Chondrocyte (in vitro differentiated cells): ENCODE results near the gene SDS. TPM values are rescaled to one million over a fixed set of nuclear protein-coding genes. Genes with fewer than 3 reads are reported as not detected.
A peak's percentile ranks its signal among the peaks of the same experiment; 100 is the strongest.

Experiments used
- DNase-seq: peaks from one replicate; pipeline ENCODE4 v3.0.0; 2021; ENCODE audit warnings: mixed read lengths, low spot score
- H3K27ac Mint-ChIP-seq: one replicate; pipeline ENCODE4 v1.8.0; 2021; ENCODE audit warnings: mild to moderate bottlenecking, moderate library complexity, mixed read lengths; ENCODE audit not compliant: unreplicated experiment
- H3K27me3 Mint-ChIP-seq: 2 replicates; pipeline ENCODE4 v1.8.0; 2021; ENCODE audit warnings: low read depth, mixed read lengths
- H3K36me3 Mint-ChIP-seq: 2 replicates; pipeline ENCODE4 v1.8.0; 2021; ENCODE audit warnings: low read depth, mixed read lengths
- H3K4me1 Mint-ChIP-seq: 2 replicates; pipeline ENCODE4 v1.8.0; 2021; ENCODE audit warnings: low read depth, mild to moderate bottlenecking, mixed read lengths
- H3K4me3 Mint-ChIP-seq: one replicate; pipeline ENCODE4 v1.8.0; 2021; ENCODE audit warnings: mild to moderate bottlenecking, moderate library complexity, mixed read lengths; ENCODE audit not compliant: unreplicated experiment
- H3K9me3 Mint-ChIP-seq: 2 replicates; pipeline ENCODE4 v1.8.0; 2021; ENCODE audit warnings: low read depth, mixed read lengths
- total RNA-seq: library from RNA; stranded (reverse); gene quantifications from 3 replicates; pipeline ENCODE4 v1.2.1, GENCODE V29; 2021
- TF ChIP-seq, protein P1 (sequence below): fragments of 200-600 bp; sonication (generic); IDR thresholded peaks from 2 replicates; pipeline ENCODE4 v1.5.0; 2021; ENCODE audit warnings: antibody characterized with exemption, mild to moderate bottlenecking, moderate library complexity

SDS gene
- total RNA-seq, 1 donor from 2014 or later: not detected

DNA sequence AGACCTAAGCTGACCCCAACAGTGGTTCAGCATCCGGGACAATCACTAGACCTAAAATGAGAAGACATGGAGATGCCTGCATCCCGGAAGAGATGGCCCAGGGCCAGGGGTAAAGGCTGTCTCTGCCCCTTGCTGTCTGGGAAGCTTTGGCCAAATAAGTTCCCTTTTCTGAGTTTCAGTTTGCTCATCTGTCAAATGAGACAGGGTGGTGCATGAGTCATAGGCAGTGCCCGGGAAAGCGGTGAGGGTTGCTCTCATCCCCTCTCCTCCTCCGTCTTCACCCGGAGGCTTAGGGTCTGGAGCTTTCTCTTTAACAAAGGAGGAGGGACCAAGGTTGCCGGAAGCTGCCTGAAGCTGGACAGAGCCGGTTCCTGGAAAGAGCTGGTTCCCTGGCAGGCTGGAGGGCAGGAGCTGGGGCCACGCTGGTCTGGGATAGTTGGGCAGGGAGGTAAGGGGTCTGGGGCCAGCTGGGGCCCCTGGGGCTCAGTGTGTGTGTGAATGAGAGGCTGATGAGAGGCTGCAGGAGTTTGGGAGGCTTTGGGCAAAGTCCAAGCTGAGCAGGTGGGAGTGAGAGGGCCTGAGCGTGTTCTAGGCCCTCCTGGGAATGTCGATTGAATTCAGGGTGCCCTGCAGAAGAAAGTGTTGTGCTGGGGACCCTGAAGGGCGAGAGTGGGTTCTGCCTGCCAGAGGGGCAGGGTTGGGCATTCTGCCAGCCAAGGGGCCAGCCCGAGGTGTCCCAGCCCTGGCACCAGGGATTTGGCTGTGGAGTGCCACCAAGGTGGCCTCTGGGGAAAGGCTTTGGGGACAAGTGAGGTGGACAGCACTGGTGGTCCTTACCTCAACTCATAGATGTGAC lies 18.6 kb upstream of the SDS start, which contains the start of gene SDSL:
Gene SDSL, plus strand, starts transcription at position 351 of the 856 bp plus-strand sequence. CDS start 5,603 bp downstream, outside the sequence.
- H3K4me1 Mint-ChIP-seq: peaks cover 20% of the 10 kb centered on the region
- H3K9me3 Mint-ChIP-seq: no peaks in the 10 kb centered on the region
- H3K27me3 Mint-ChIP-seq: peaks cover 3% of the 10 kb centered on the region
- H3K4me3 Mint-ChIP-seq: peak within 1 kb of the TSS; percentile 98
- peak within 1 kb of the TSS; percentile 99 for H3K27ac Mint-ChIP-seq
- DNase-seq: peak; percentile 78
- TF ChIP-seq, protein P1, sequence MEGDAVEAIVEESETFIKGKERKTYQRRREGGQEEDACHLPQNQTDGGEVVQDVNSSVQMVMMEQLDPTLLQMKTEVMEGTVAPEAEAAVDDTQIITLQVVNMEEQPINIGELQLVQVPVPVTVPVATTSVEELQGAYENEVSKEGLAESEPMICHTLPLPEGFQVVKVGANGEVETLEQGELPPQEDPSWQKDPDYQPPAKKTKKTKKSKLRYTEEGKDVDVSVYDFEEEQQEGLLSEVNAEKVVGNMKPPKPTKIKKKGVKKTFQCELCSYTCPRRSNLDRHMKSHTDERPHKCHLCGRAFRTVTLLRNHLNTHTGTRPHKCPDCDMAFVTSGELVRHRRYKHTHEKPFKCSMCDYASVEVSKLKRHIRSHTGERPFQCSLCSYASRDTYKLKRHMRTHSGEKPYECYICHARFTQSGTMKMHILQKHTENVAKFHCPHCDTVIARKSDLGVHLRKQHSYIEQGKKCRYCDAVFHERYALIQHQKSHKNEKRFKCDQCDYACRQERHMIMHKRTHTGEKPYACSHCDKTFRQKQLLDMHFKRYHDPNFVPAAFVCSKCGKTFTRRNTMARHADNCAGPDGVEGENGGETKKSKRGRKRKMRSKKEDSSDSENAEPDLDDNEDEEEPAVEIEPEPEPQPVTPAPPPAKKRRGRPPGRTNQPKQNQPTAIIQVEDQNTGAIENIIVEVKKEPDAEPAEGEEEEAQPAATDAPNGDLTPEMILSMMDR: no peak
- peaks cover 2% of the 10 kb centered on the region for H3K36me3 Mint-ChIP-seq

DNA sequence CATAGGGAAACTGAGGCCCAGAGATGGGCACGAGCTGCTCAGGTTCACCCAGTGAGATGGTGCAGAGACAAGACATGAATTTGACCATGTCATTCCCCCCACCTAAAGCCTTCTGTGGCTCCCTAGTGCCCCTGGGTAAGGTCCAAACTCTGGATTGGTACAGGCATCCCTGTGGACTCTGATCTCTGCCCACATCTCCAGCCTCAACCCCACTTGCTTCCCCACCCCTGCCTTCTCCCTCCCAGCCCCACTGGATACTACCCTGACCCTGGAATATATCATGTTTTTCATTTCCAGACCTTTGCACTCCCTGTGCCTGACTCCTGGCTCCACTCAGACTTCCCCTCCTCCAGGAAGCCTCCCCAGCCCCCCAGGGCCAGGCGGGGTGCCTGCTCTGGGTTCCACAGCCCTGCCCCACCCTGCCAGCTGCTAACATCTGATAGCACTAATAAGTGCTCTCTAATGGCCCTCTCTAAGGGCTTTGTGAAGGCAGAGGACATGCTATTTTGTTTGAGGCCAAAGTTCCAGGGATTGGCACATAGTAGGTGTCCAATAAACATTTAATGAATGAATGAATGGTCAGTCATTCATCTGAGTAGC lies 17.4 kb upstream of the SDS start:
- TF ChIP-seq, protein P1: no peak
- no peak overlapping the region for H3K27ac Mint-ChIP-seq
- DNase-seq: no peak
- peaks cover 3% of the 10 kb centered on the region for H3K27me3 Mint-ChIP-seq
- peaks cover 2% of the 10 kb centered on the region for H3K36me3 Mint-ChIP-seq
- H3K9me3 Mint-ChIP-seq: no peaks in the 10 kb centered on the region
- H3K4me1 Mint-ChIP-seq: peaks cover 20% of the 10 kb centered on the region
- H3K4me3 Mint-ChIP-seq: no peak overlapping the region

DNA sequence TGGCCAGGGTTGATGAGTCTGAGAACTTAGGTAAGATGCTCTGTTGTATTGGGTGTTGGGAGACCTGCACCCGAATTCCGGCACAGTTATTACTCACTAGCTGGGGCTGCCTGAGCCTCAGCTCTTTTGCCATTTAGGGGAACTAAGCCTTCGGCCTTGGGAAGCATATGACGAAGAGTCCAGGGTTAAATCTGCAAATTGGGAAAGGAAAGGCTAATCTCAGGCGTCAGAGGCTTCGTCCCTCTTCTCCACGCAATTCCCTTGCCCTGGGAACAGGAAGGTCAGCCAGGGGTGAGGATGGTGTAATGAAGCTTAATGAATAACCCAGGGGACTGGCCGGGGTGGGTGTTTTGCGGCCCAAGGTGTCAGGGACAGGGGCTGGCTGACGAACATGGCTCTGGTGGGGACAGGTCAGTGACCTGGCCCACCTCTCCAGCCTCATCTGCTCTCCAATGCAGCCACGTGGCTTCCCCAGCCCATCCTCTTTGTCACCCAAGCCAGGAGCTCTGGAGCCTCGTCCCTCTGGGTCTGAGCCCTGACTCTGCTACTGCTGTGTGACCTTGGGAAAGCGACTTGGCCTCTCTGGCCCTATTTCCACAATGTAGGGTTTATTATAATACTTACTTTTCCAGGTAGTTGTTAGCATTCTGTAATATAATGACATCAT lies 14.7 kb upstream of the SDS start:
- peaks cover 2% of the 10 kb centered on the region for H3K36me3 Mint-ChIP-seq
- H3K9me3 Mint-ChIP-seq: no peaks in the 10 kb centered on the region
- peaks cover 1% of the 10 kb centered on the region for H3K27me3 Mint-ChIP-seq
- TF ChIP-seq, protein P1: no peak
- H3K4me3 Mint-ChIP-seq: no peak overlapping the region
- no peak overlapping the region for H3K27ac Mint-ChIP-seq
- DNase-seq: peak; percentile 72
- peaks cover 18% of the 10 kb centered on the region for H3K4me1 Mint-ChIP-seq

DNA sequence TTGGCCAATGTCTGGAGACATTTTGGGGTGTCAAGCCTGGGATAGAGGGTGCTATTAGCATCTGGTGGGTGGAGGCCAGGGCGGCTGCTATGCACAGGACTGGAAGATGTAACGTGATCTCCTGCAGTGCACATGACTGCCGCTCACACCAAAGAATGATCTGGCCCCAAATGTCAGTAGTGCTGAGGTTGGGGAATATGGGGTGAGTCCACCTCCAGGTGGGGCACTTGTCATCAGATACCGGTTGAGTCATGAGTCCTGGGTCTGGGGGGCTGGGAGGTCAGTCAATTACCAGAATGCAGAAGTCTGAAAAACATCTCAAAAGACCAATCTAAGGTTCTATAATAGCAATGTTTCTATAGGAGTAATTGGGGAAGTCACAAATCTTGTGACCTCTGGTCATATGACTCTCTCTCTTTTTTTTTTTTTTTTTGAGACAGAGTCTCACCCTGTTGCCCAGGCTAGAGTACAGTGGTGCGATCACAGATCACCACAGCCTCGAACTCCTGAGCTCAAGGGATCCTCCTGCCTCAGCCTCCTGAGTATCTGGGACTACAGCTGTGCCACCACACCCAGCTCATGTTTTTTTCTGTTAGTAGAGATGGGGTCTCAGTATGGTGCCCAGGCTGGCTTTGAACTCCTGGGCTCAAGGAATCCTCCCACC lies 12.5 kb upstream of the SDS start:
- Mint-ChIP-seq H3K27ac (no peak overlapping the region), H3K4me1 (no peaks in the 10 kb centered on the region), H3K36me3 (no peaks in the 10 kb centered on the region), H3K27me3 (peaks cover 5% of the 10 kb centered on the region), H3K9me3 (no peaks in the 10 kb centered on the region), H3K4me3 (no peak overlapping the region)
- TF ChIP-seq, protein P1: no peak
- peak; percentile 53 for DNase-seq
